LoVo (cell line): Measurements from ENCODE around the gene NANOS2.
A peak's percentile ranks its signal among the peaks of the same experiment; 100 is the strongest.
"Not testable (repeated sequence)": the region's sequence is repeated elsewhere in the genome, so short reads cannot be mapped to it uniquely, and the experiment has no call there.

Source experiments
- DNase-seq: peaks from one replicate; pipeline ENCODE4 v3.0.0-alpha.2; 2016; ENCODE audit warnings: low spot score

The NANOS2 gene

GRCh38 chr19:45927565-45928261 lies 13.1 kb upstream of the NANOS2 start:
- DNase-seq = peak; percentile 87

GRCh38 chr19:45924891-45925447 lies 10.4 kb upstream of the NANOS2 start:
- DNase-seq = peak; percentile 48

- DNase-seq = no peak
Measured at GRCh38 chr19:45922281-45922680, 7.7 kb upstream of the NANOS2 start.

- no peak for DNase-seq
Measured at GRCh38 chr19:45920458-45920857, 5.9 kb upstream of the NANOS2 start.

- DNase-seq = no peak
Measured at GRCh38 chr19:45919678-45920077, 5.1 kb upstream of the NANOS2 start.

- DNase-seq = no peak
Measured at GRCh38 chr19:45918721-45919120, 4.1 kb upstream of the NANOS2 start.

GRCh38 chr19:45917421-45918091 lies 3.0 kb upstream of the NANOS2 start:
- DNase-seq = no peak

- DNase-seq = no peak
Measured at GRCh38 chr19:45911291-45911690, 3.3 kb downstream of the NANOS2 start.

GRCh38 chr19:45908956-45909355 lies 5.6 kb downstream of the NANOS2 start:
- DNase-seq = no peak

GRCh38 chr19:45906221-45906620 lies 8.4 kb downstream of the NANOS2 start:
- DNase-seq = no peak

- no peak for DNase-seq
Measured at GRCh38 chr19:45905011-45905410, 9.6 kb downstream of the NANOS2 start.

GRCh38 chr19:45902651-45903625 lies 11.6 kb downstream of the NANOS2 start:
- DNase-seq = peak; percentile 98

GRCh38 chr19:45901912-45902650 lies 12.5 kb downstream of the NANOS2 start, which contains the start of gene MYPOP:
Gene MYPOP, minus strand, starts transcription at chr19:45902613. Its CDS starts 840 bp downstream, at chr19:45901773.
- DNase-seq = no peak

- no peak for DNase-seq
Measured at GRCh38 chr19:45901432-45901911, 13.1 kb downstream of the NANOS2 start.

- DNase-seq = no peak
Measured at GRCh38 chr19:45900738-45901431, 13.7 kb downstream of the NANOS2 start.

GRCh38 chr19:45899919-45900589 lies 14.5 kb downstream of the NANOS2 start:
- DNase-seq = no peak

- no peak for DNase-seq
Measured at GRCh38 chr19:45899253-45899652, 15.3 kb downstream of the NANOS2 start.

GRCh38 chr19:45897261-45897812 lies 17.2 kb downstream of the NANOS2 start:
- no peak for DNase-seq

GRCh38 chr19:45895983-45896599 lies 18.5 kb downstream of the NANOS2 start:
- not testable (repeated sequence) for DNase-seq
